IMR-90 (cell line): ENCODE results near the gene LSM6. TPM values are rescaled to one million over a fixed set of nuclear protein-coding genes. Genes with fewer than 3 reads are reported as not detected.

Source experiments
- ATAC-seq: fragments of 200-7000 bp; cut with Tn5 transposase; 2 replicates; pipeline ENCODE4 v1.9.1; 2020; ENCODE audit warnings: low read depth, mild to moderate bottlenecking, moderate library complexity
- BruUV-seq: library from RNA; stranded (reverse); fragments of 400-500 nt; replicated peaks from 2 replicates; lab custom pipeline; 2021; lab: Mats Ljungman, UMichigan
- CTCF ChIA-PET: fragments of 300-600 bp; formaldehyde crosslinking; extraction: SDS; loops from one replicate; lab custom pipeline; 2021; ENCODE audit warnings: antibody characterized with exemption; lab: Yijun Ruan, JAX
- POLR2A ChIA-PET: fragments of 300-600 bp; sonication (Branson Sonifier 250); formaldehyde crosslinking; loops from one replicate; lab custom pipeline; 2022; ENCODE audit warnings: antibody characterized with exemption; ENCODE audit not compliant: unreplicated experiment; lab: Charles Lee
- DNase-seq: peaks from one replicate; pipeline ENCODE4 v3.0.0; 2013
- H2AFZ ChIP-seq: replicated peaks from 2 replicates; pipeline ENCODE3; 2013; ENCODE audit warnings: low read length, mild to moderate bottlenecking; ENCODE audit not compliant: poor library complexity
- H2AK5ac ChIP-seq: 2 replicates; pipeline ENCODE4 v1.6.1; 2013; ENCODE audit warnings: low read depth, low read length, inconsistent platforms
- H2AK9ac ChIP-seq: replicated peaks from 2 replicates; pipeline ENCODE3; 2013; ENCODE audit warnings: mild to moderate bottlenecking, low read depth, low read length, moderate library complexity; ENCODE audit not compliant: poor library complexity
- H2BK120ac ChIP-seq: 2 replicates; pipeline ENCODE4 v1.6.1; 2013; ENCODE audit warnings: low read depth, low read length, inconsistent platforms
- H2BK15ac ChIP-seq: 3 replicates; pipeline ENCODE4 v1.6.1; 2013; ENCODE audit warnings: low read depth, low read length, inconsistent platforms
- H2BK20ac ChIP-seq: 2 replicates; pipeline ENCODE4 v1.6.1; 2013; ENCODE audit warnings: low read depth, mild to moderate bottlenecking, inconsistent platforms, low read length, moderate library complexity
- H2BK5ac ChIP-seq: 2 replicates; pipeline ENCODE4 v1.6.1; 2013; ENCODE audit warnings: mild to moderate bottlenecking, low read depth, low read length, inconsistent platforms; ENCODE audit not compliant: poor library complexity, severe bottlenecking
- H3K14ac ChIP-seq: replicated peaks from 2 replicates; pipeline ENCODE4 v1.6.1; 2013; ENCODE audit warnings: low read depth, low read length, inconsistent platforms
- H3K18ac ChIP-seq: 2 replicates; pipeline ENCODE4 v1.6.1; 2013; ENCODE audit warnings: low read depth, low read length, control low read depth
- H3K23ac ChIP-seq: 2 replicates; pipeline ENCODE4 v1.6.1; 2013; ENCODE audit warnings: low read depth, low read length, inconsistent platforms
- H3K27ac ChIP-seq: 2 replicates; pipeline ENCODE4 v1.5.1; 2013; ENCODE audit warnings: mild to moderate bottlenecking, control low read depth, low read length; ENCODE audit not compliant: insufficient read depth
- H3K27me3 ChIP-seq: 2 replicates; pipeline ENCODE4 v1.6.1; 2013; ENCODE audit warnings: low read length; ENCODE audit not compliant: control insufficient read depth, insufficient read depth
- H3K36me3 ChIP-seq: 2 replicates; pipeline ENCODE4 v1.6.1; 2013; ENCODE audit warnings: low read length, mixed read lengths; ENCODE audit not compliant: control insufficient read depth, insufficient read depth
- H3K4ac ChIP-seq: 2 replicates; pipeline ENCODE4 v1.6.1; 2013; ENCODE audit warnings: low read depth, low read length, inconsistent platforms
- H3K4me1 ChIP-seq: 2 replicates; pipeline ENCODE4 v1.6.1; 2013; ENCODE audit warnings: low read length, mixed read lengths; ENCODE audit not compliant: control insufficient read depth, insufficient read depth
- H3K4me2 ChIP-seq: 2 replicates; pipeline ENCODE4 v1.6.1; 2013; ENCODE audit warnings: low read depth, mild to moderate bottlenecking, control low read depth, low read length, moderate library complexity
- H3K4me3 ChIP-seq: 2 replicates; pipeline ENCODE4 v1.5.1; 2013; ENCODE audit warnings: low read depth, mild to moderate bottlenecking, control low read depth, low read length, moderate library complexity; ENCODE audit not compliant: insufficient read depth
- H3K56ac ChIP-seq: 2 replicates; pipeline ENCODE4 v1.6.1; 2013; ENCODE audit warnings: low read length, inconsistent platforms; ENCODE audit not compliant: insufficient read depth; ENCODE audit errors: extremely low read depth
- H3K79me1 ChIP-seq, 2 experiments: 2 replicates each; pipeline ENCODE4 v1.6.1; 2013; ENCODE audit warnings: low read length in 2 of 2, inconsistent platforms in 1 of 2, low read depth in 1 of 2
- H3K9ac ChIP-seq: 2 replicates; pipeline ENCODE4 v1.6.1; 2013; ENCODE audit warnings: low read depth, low read length, control low read depth
- H3K9me1 ChIP-seq: 2 replicates; pipeline ENCODE4 v1.6.1; 2013; ENCODE audit warnings: low read length, inconsistent platforms; ENCODE audit not compliant: insufficient read depth
- H3K9me3 ChIP-seq: 2 replicates; pipeline ENCODE4 v1.6.1; 2013; ENCODE audit warnings: low read length; ENCODE audit not compliant: control insufficient read depth, insufficient read depth
- H4K20me1 ChIP-seq: 2 replicates; pipeline ENCODE4 v1.6.1; 2013; ENCODE audit warnings: low read length, inconsistent platforms; ENCODE audit not compliant: insufficient read depth
- H4K5ac ChIP-seq: 2 replicates; pipeline ENCODE4 v1.6.1; 2013; ENCODE audit warnings: mild to moderate bottlenecking, low read depth, low read length, control low read depth
- H4K8ac ChIP-seq, 2 experiments: 2 replicates each; pipeline ENCODE4 v1.6.1; 2013; ENCODE audit warnings: low read depth in 2 of 2, low read length in 2 of 2, control low read depth in 1 of 2, inconsistent platforms in 1 of 2
- H4K91ac ChIP-seq: 2 replicates; pipeline ENCODE4 v1.6.1; 2013; ENCODE audit warnings: low read depth, low read length, inconsistent platforms; ENCODE audit not compliant: insufficient read depth
- FOS ChIP-seq: fragments of 150-350 bp; IDR thresholded peaks from 2 replicates; pipeline ENCODE4 v1.6.1; 2016; ENCODE audit warnings: low read depth, low read length
- MAFK ChIP-seq: IDR thresholded peaks from 2 replicates; pipeline ENCODE4 v1.6.1; 2012; ENCODE audit warnings: low read depth, low read length, improper control_type of control experiment
- MXI1 ChIP-seq: IDR thresholded peaks from 2 replicates; pipeline ENCODE4 v1.6.1; 2012; ENCODE audit warnings: low read depth, mild to moderate bottlenecking, low read length, moderate library complexity, borderline replicate concordance
- WGBS, 2 experiments: methylation state at CpG; one replicate each; pipeline versions ENCODE4 v1.1.5 to v1.1.7; 2013; ENCODE audit warnings: missing lambda C conversion rate in 2 of 2; ENCODE audit not compliant: insufficient read length in 1 of 2; ENCODE audit errors: extremely low coverage in 2 of 2; 5-methylcytosine and 5-hydroxymethylcytosine counted together
- dilution Hi-C: fragments of 300-500 bp; cut with HindIII; formaldehyde crosslinking; loops from one replicate; pipeline ENCODE4 v1.14.3; 2018; ENCODE audit warnings: low sequenced_read_pairs; ENCODE audit not compliant: unreplicated experiment
- in situ Hi-C: fragments of 300-500 bp; cut with MboI; formaldehyde crosslinking; loops from 3 replicates; pipeline ENCODE4 v1.14.3; 2019; ENCODE audit warnings: low sequenced_read_pairs, inconsistent platforms, mixed read lengths
- intact Hi-C: fragments of 100-400 bp; cut with micrococcal nuclease; formaldehyde crosslinking; loops from 2 replicates; pipeline ENCODE4 v1.10.0; 2022
- polyA plus RNA-seq, 3 experiments: library from polyadenylated mRNA; depleted of rRNA; stranded (reverse); fragments of >200 nt; gene quantifications; 2 replicates each; pipeline ENCODE4 v1.2.3, GENCODE V29; 2012; ENCODE audit warnings: low replicate concordance in 1 of 3
- total RNA-seq: library from RNA; depleted of rRNA; stranded (reverse); fragments of >200 nt; gene quantifications from 2 replicates; pipeline ENCODE4 v1.2.3, GENCODE V29; 2012
- TF ChIP-seq, protein P1 (sequence below): fragments of 150-350 bp; IDR thresholded peaks from 2 replicates; pipeline ENCODE4 v1.6.1; 2016; ENCODE audit warnings: low read depth, mild to moderate bottlenecking, low read length, moderate library complexity, borderline replicate concordance

Gene LSM6
- total and polyA plus RNA-seq, 2 of the 4 experiments (the other 2 are of a cell fraction): 13.4 to 17.4 TPM

DNA sequence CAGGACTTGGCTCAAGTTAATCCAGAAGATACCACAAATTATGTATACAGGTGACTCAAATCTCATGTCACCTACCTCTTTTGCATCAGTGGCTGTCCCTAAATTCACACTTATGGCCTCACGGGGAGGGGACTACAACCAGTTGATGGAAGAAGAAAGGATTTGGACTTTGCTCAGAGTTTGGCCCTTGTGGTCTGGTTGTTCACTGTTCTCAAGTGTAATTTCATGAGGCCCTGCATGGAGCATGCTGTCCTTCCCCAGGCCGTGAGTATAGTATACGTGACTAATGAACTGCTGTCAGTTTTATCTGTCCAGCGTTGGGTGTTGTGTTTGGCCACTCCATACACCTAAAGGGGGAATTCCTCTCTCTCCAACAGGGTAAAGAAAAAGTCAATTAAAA lies 27.5 kb upstream of the LSM6 start:
- H3K23ac ChIP-seq: no peak overlapping the region
- H4K5ac ChIP-seq: no peak overlapping the region
- ATAC-seq (no peak), DNase-seq (no peak)
- no peak overlapping the region for H4K8ac ChIP-seq
- no peaks in the 10 kb centered on the region for H3K79me1 ChIP-seq
- no peak overlapping the region for H2BK20ac ChIP-seq
- no peak overlapping the region for H2BK5ac ChIP-seq
- ChIA-PET CTCF (no interaction called here), POLR2A (no interaction called here)
- no peak overlapping the region for H2BK15ac ChIP-seq
- peaks cover 4% of the 10 kb centered on the region; the same call in 1 of the 2 replicates for H3K27me3 ChIP-seq
- H3K18ac ChIP-seq: no peak overlapping the region
- BruUV-seq: no TSS peak
- no peaks in the 10 kb centered on the region for H3K36me3 ChIP-seq
- no peaks in the 10 kb centered on the region for H4K20me1 ChIP-seq
- dilution Hi-C loops (no loop called here), intact Hi-C loops (no loop called here), in situ Hi-C loops (no loop called here)
- WGBS, 2 experiments: no CpG with 5 or more reads among the region's 4 CpGs
- H2AFZ ChIP-seq: no peak overlapping the region
- H4K91ac ChIP-seq: no peak overlapping the region
- H2AK5ac ChIP-seq: no peak overlapping the region
- no peaks in the 10 kb centered on the region for H3K4me1 ChIP-seq
- no peak overlapping the region for H3K4ac ChIP-seq
- H3K9me3 ChIP-seq: no peaks in the 10 kb centered on the region
- TF ChIP-seq MAFK (no peak), MXI1 (no peak), FOS (no peak)
- TF ChIP-seq, protein P1, sequence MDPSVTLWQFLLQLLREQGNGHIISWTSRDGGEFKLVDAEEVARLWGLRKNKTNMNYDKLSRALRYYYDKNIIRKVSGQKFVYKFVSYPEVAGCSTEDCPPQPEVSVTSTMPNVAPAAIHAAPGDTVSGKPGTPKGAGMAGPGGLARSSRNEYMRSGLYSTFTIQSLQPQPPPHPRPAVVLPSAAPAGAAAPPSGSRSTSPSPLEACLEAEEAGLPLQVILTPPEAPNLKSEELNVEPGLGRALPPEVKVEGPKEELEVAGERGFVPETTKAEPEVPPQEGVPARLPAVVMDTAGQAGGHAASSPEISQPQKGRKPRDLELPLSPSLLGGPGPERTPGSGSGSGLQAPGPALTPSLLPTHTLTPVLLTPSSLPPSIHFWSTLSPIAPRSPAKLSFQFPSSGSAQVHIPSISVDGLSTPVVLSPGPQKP: no peak
- H3K56ac ChIP-seq: no peak overlapping the region
- H3K9me1 ChIP-seq: no peaks in the 10 kb centered on the region
- no peak overlapping the region for H3K4me2 ChIP-seq
- no peak overlapping the region for H2AK9ac ChIP-seq
- no peak overlapping the region for H3K4me3 ChIP-seq
- no peak overlapping the region for H3K14ac ChIP-seq
- H3K9ac ChIP-seq: no peak overlapping the region
- no peak overlapping the region for H3K27ac ChIP-seq
- no peak overlapping the region for H2BK120ac ChIP-seq
